GM12892 (cell line): Measurements from ENCODE around the gene SNX10.
A peak's percentile ranks its signal among the peaks of the same experiment; 100 is the strongest.

Experiments
- DNase-seq: peaks from one replicate; pipeline ENCODE4 v3.0.0; 2011; ENCODE audit not compliant: insufficient read length
- FAIRE-seq: peaks from 2 replicates; lab custom pipeline; 2011; peaks lifted over from hg19 to GRCh38; lab: Jason Lieb, UNC
- POLR2A ChIP-seq: IDR thresholded peaks from 2 replicates; pipeline ENCODE4 v1.6.1; 2011; ENCODE audit warnings: low read depth, low read length, control low read depth
- POLR2AphosphoS5 ChIP-seq: IDR thresholded peaks from 2 replicates; pipeline ENCODE4 v1.6.1; 2011; ENCODE audit warnings: low read depth, low read length, control low read depth
- TAF1 ChIP-seq: IDR thresholded peaks from 2 replicates; pipeline ENCODE4 v1.6.1; 2011; ENCODE audit warnings: low read depth, mild to moderate bottlenecking, control low read depth, low read length, borderline replicate concordance

Gene SNX10

DNA sequence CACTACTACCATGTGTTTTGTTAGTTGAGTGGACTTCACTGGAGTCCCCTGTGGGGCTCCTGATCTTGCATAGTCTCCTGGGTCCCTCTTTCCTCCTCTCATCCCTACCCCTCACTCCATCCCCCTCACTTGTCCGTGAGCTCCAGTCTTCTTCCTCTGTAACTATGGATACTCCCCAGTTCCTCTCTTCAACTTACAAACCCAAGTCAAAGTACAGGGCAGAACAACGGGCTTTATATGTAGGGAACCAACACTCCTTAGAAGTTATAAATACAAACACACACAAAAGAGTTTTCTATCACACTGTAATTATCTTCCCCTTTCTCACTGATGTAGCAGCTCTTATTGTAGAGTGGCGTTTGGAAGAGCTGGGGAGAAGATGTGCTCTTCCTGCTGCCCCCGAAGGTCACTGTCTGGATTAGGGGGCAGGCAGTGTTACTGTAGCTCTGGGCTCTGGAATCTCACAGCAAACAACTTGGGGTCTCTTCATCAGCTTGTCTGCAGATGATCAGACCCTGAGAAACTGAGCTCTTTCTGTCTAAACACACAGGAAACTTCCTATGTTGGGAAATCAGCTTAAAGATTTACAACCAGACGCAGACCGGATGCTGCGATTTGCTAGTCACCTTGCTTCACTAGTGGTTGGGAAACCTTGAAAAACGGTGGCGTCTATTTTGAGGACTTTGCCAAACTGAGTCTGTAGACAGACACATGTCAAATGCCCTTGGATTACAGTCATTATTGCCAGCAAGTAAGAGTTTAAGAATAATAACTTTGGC is 13.6 kb downstream of the SNX10 start:
- FAIRE-seq (no peak), DNase-seq (no peak)
- no peak for TF ChIP-seq POLR2A
- TF ChIP-seq TAF1 = no peak
- TF ChIP-seq POLR2AphosphoS5 = no peak

- FAIRE-seq (no peak), DNase-seq (no peak)
- TF ChIP-seq POLR2AphosphoS5 (no peak), TAF1 (no peak), POLR2A (no peak)
Observed at GRCh38 chr7:26305869-26306665, 14.4 kb downstream of the SNX10 start.

DNA sequence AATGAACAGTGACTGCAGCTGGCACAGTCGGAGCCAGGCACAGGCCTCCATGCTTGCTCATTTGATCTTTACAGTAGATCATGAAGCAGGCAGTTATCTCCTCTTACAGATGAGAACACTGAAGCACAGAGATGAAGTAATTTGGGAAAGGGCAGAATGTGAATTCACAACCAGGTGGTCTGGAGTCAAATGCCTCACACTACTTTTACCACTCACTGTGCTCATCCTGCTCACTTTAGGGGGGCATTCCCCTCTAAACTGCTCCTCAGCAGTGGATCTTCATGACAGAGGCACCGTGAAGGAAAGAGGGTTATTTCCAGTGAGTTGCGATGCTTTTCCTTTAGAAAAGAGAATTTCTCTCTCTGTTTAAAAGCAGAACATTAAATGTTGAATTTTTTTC is 15.1 kb downstream of the SNX10 start:
- no peak for TF ChIP-seq TAF1
- FAIRE-seq (no peak), DNase-seq (no peak)

DNA sequence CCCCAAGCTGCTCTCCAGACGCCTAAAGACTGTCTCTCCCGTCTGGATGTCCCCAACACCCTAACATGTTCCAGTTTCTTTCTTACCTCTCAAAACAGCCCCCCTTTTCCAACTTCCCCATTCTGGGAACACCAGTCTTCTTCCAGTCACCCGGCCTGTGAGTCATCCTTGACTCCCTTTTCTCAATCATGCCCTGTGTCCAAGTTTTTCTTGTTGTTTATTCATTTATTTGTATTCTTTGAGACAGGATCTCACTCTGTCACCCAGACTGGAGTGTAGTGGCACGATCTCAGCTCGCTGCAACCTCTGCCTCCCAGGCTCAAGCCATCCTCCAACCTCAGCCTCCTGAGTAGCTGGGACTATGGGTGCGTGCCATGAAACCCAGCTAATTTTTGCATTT is 15.6 kb downstream of the SNX10 start:
- no peak for DNase-seq
- no peak for FAIRE-seq
- no peak for TF ChIP-seq POLR2AphosphoS5
- no peak for TF ChIP-seq TAF1
- TF ChIP-seq POLR2A = no peak

DNA sequence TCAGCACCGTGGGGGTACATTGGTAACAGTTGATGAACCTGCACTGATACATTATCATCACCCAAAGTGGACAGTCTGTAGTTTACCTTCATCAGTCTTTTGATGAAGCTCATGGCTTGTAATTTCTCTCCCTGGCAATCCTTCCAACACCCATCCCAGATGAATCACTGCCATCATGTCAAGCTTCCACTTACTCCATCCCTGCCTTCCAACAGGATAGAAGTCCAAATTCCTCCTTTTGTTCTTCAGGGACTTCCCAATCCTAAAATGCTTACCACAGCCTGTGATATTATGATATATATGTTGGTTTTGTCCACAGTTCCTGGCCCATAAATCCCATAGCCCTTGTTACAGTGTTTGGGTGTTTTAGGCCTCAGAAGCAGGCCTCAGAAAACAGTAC is 16.1 kb downstream of the SNX10 start:
- no peak for FAIRE-seq
- TF ChIP-seq POLR2AphosphoS5 = no peak
- TF ChIP-seq TAF1 = no peak
- no peak for TF ChIP-seq POLR2A
- no peak for DNase-seq

DNA sequence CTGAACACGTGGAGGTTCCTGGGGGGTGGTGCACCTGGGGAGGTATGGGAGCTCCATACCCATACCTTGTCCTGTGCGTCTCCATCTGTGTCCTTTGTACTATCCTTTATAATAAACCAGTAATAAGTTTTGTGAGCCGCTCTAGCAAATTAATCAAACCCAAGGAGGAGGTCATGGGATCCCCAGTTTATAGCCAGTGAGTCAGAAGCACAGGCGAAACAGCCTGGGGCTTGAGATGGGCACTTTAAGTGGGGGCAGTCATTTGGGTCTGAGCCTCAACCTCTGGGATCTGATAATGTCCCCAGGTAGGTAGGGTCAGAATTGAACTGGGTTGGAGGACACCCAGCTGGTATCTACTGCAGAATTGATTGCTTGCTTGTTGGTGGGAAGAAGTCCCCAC is 16.9 kb downstream of the SNX10 start:
- no peak for FAIRE-seq
- no peak for DNase-seq
- no peak for TF ChIP-seq POLR2AphosphoS5
- no peak for TF ChIP-seq POLR2A
- no peak for TF ChIP-seq TAF1

DNA sequence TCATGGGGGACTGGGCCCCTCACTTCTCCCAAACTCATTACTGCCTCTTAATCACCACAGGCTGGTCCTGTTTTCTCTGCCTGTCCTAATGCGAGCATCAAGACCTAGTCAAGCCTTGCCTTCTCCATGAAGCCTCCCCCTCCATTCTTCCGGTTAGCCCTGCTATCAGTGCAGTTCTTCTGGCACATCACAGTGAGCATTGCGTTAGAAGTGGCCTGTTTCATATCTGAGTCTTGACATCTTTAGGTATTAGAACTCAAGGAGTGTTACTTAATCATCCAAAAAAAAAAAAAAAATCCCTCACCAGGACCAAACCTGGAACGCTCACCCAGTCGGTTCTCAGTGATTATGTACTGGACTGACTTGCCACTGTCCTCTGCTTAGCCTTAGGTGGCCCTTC is 17.4 kb downstream of the SNX10 start:
- FAIRE-seq (no peak), DNase-seq (no peak)
- no peak for TF ChIP-seq TAF1
- no peak for TF ChIP-seq POLR2AphosphoS5
- TF ChIP-seq POLR2A = no peak

- DNase-seq (no peak), FAIRE-seq (no peak)
- no peak for TF ChIP-seq TAF1
- no peak for TF ChIP-seq POLR2AphosphoS5
- no peak for TF ChIP-seq POLR2A
Observed at GRCh38 chr7:26311798-26312197, 20.1 kb downstream of the SNX10 start.

- DNase-seq (no peak), FAIRE-seq (no peak)
- no peak for TF ChIP-seq POLR2A
- TF ChIP-seq TAF1 = no peak
- no peak for TF ChIP-seq POLR2AphosphoS5
Observed at GRCh38 chr7:26317211-26317610, 25.5 kb downstream of the SNX10 start.

DNA sequence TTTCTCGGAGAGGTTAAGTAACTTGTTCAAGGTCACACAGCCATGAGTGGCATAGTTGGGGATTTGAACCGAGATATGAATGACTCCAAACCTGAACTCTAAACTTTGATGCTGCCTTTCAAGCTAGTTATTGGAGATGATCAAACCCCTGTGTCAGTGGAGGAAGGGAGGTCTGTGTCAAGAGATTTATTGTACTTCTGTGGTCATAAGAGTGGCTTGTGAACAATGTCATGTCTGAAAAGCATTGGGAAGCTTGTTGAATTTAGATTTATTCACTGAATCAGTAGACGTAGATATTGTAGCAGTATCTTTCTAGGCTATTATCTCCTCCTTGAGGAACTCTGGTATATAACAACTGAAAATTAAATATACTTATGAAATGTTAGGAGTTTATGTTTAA is 27.3 kb downstream of the SNX10 start:
- no peak for TF ChIP-seq POLR2AphosphoS5
- no peak for TF ChIP-seq POLR2A
- TF ChIP-seq TAF1 = no peak
- DNase-seq (no peak), FAIRE-seq (no peak)

- no peak for FAIRE-seq
- TF ChIP-seq POLR2AphosphoS5 = no peak
- TF ChIP-seq POLR2A = no peak
- TF ChIP-seq TAF1 = no peak
- DNase-seq = no peak
Observed at GRCh38 chr7:26319636-26320035, 28.0 kb downstream of the SNX10 start.

DNA sequence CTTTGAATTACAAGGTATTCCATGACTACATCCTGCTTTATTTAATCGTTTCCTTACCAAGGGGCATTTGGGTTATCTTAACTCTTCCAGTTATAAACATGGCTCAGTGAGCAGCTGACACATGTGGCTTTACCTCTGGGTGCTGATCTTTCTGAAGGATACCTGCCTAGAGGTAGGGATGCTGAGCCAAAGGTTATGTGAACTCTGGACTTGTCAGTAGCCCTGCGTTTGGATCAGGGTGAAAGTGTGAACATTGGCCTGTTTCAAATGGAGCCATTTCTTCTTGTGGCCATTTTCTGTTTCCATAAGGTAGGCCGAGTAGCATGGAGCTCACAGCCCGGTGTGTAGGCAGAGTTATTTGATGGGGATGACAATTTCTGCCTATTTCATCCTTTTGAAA is 29.2 kb downstream of the SNX10 start:
- no peak for DNase-seq
- no peak for TF ChIP-seq POLR2A
- no peak for TF ChIP-seq TAF1
- no peak for TF ChIP-seq POLR2AphosphoS5
- peak; percentile 54 for FAIRE-seq
